AG10803 (cell line): Measurements from ENCODE around the gene PLEKHM3.

Source experiments
- DNase-seq: peaks from one replicate; pipeline ENCODE4 v3.0.0; 2010; ENCODE audit warnings: low read depth
- H3K4me3 ChIP-seq: 2 replicates; pipeline ENCODE4 v1.5.1; 2011; ENCODE audit warnings: mild to moderate bottlenecking, low read length, control low read depth
- TF ChIP-seq, protein P1 (sequence below): conservative IDR thresholded peaks from 2 replicates; pipeline ENCODE4 v1.5.1; 2011; ENCODE audit warnings: mild to moderate bottlenecking, low read length, control low read depth, inconsistent platforms

PLEKHM3 gene

DNA sequence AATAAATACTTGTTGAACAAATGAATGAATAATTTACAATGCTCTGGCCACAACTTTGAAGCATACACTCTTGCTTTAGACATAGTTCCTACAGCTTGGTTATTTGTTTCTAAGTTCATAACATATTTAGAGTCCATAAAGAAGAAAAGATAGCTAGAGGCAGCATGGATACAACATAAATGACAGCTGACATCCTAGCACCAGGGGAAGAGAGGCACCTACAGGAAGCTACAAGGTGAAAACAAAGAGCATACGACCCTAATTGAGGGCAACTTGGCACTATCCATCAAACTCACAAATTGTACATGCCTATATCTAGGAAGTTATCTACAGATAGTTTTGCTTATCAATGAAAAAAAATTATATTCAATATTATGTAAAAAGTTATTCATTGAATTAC lies 88.9 kb downstream of the PLEKHM3 start:
- no peak overlapping the region for H3K4me3 ChIP-seq
- TF ChIP-seq, protein P1, sequence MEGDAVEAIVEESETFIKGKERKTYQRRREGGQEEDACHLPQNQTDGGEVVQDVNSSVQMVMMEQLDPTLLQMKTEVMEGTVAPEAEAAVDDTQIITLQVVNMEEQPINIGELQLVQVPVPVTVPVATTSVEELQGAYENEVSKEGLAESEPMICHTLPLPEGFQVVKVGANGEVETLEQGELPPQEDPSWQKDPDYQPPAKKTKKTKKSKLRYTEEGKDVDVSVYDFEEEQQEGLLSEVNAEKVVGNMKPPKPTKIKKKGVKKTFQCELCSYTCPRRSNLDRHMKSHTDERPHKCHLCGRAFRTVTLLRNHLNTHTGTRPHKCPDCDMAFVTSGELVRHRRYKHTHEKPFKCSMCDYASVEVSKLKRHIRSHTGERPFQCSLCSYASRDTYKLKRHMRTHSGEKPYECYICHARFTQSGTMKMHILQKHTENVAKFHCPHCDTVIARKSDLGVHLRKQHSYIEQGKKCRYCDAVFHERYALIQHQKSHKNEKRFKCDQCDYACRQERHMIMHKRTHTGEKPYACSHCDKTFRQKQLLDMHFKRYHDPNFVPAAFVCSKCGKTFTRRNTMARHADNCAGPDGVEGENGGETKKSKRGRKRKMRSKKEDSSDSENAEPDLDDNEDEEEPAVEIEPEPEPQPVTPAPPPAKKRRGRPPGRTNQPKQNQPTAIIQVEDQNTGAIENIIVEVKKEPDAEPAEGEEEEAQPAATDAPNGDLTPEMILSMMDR = no peak
- DNase-seq = no peak

DNA sequence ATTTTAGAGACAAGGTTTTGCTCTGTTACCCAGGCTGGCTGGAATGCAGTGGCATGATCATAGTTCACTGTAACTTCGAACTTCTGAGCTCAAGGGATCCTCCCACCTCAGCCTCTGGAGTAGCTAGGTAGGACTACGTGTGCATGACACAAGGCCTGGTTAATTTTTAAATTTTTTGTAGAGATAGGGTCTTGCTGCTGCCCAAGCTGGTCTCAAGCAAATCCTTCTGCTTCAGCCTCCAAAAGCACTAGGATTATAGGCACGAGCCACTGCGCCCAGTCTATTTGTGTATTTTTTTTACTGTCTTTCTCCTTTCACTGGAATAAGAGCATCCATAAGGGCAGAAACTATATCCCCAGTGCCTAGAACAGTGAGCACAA lies 89.3 kb downstream of the PLEKHM3 start:
- H3K4me3 ChIP-seq = no peak overlapping the region
- no peak for DNase-seq
- TF ChIP-seq, protein P1 = no peak

DNA sequence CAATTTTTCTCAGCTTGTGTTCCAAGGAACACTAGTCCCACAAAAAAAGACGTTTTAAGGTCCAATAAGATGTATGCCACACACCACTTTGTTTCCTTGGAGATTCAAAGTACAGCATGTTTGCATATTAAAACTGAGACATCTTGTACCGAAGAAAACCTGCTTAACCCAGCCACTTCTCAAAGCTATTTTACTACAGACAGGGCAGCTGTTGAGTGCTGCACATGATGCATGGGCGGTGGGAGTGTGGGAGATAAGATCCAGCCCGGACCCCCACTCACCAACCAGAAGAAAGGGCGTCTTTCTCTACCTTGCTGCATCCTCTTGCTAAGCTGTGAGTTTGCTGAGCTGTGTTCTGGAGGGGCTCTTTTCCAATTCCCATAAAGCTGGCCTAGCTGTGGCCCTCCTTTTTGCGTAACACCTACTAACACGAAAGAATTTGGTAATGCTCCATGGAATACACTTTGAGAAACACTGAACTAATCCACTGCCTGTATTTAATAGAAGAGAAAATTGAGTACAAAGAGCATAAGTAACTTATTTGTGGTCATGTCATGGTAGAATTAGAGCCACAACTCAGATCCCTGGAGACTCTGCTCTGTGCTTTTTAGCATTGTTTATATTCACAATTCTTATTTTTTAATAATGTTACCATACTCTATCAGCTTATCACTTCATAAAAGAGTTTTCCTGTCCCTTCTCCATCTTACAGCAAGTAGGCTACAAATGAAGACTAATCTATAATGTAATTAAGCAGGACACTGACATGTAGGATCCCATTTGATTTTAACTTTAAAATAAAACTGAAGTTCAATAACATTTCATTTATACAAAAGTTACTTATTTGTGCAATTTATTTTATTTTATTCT lies 90.0 kb downstream of the PLEKHM3 start:
- no peak overlapping the region for H3K4me3 ChIP-seq
- TF ChIP-seq, protein P1 = no peak

DNA sequence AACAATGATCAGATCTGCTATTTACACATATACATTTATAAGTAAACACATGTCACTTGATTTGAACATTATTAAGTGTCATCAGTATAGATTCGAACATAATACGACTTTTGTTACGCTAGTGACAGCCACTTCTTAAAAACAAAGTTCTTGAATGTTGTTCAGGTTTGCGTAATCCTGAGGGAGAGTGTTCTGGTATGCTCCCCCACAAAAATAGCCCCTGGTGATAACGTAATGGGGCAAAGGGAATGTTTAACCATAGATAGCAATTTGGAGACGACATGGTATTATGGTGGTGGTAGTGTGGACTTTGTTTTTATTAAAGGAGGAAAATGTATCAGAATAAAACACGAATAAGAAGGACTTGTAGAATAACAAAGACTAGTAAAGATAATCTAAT lies 90.6 kb downstream of the PLEKHM3 start:
- no peak overlapping the region for H3K4me3 ChIP-seq
- TF ChIP-seq, protein P1 = no peak
- DNase-seq = no peak

More for the DNA sequence above, 90.0 kb downstream of the PLEKHM3 start:
- DNase-seq = peak; percentile 33

DNA sequence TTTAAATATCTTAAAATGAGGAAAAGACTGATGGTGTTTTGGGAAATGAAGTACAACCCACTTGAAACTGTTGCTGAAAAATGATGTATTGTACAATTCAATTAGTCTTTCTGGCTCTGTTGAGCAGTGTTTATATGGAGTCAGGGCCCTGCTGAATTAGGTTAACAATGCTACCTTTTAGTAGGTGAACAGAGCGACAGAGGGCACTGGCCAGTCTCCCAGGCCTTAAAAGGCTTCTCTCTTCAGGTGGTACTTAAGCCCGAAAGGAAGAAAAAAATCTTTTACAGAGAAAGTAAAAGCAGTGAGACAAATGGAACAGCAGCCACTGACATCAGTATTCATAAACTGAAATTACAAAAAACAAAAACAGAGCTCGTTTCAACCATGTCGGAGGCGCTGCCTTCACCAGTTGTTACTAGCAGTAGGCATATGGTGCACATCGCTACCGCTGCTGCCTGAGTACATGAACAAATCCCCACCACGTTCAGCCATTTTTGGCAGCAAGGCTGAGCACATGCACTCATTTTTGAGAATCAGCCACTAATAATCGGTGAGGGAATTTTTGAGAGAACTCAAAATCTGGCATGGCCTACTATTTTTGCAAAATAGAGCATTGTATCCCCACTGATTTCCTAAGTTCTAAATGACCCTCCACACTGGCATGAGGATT lies 91.8 kb downstream of the PLEKHM3 start:
- H3K4me3 ChIP-seq = no peak overlapping the region
- DNase-seq = no peak
- TF ChIP-seq, protein P1 = no peak

DNA sequence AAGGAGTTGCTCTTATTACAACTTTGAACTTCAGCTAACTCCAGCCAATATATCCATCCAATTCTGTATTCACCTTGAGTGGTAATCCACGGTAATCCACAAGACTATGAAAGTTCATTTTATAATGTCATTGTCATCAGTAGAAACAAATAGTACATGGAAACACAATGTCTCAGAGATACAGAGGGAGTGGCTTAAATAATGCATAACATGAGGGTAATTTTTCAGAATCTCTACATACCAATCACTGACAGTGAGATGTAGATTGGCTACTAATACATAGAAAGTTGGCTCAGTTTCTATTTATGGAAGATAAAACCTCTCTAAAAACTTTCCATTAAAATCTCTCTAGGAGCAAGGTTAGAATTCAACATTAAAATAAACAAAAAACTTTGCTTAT lies 93.2 kb downstream of the PLEKHM3 start:
- TF ChIP-seq, protein P1 = no peak
- no peak for DNase-seq

DNA sequence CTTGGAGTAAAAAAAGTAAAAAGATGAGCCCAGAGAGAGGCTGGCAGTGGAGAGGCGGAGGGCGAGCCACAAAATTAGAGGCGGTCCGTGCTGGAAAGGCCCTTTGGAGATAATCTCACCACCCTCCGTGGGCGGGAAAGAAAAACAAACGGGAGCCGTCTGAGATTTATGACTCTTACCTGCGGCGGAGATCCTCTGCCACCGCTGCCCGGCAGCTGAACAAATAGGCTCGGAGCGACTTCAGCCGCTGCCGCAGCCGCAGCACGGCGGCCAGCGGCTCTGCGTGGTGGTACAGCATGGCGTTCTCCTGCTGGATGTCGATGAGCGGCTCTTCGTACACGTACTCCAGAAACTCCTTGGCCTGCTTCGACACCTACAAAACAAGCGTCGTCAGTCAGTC lies 94.6 kb downstream of the PLEKHM3 start:
- no peak overlapping the region for H3K4me3 ChIP-seq
- TF ChIP-seq, protein P1 = no peak
- DNase-seq = no peak

More for the DNA sequence above, 93.2 kb downstream of the PLEKHM3 start:
- H3K4me3 ChIP-seq = no peak overlapping the region
